Measurements from ENCODE around the gene LY6G6F.

The LY6G6F gene

DNA sequence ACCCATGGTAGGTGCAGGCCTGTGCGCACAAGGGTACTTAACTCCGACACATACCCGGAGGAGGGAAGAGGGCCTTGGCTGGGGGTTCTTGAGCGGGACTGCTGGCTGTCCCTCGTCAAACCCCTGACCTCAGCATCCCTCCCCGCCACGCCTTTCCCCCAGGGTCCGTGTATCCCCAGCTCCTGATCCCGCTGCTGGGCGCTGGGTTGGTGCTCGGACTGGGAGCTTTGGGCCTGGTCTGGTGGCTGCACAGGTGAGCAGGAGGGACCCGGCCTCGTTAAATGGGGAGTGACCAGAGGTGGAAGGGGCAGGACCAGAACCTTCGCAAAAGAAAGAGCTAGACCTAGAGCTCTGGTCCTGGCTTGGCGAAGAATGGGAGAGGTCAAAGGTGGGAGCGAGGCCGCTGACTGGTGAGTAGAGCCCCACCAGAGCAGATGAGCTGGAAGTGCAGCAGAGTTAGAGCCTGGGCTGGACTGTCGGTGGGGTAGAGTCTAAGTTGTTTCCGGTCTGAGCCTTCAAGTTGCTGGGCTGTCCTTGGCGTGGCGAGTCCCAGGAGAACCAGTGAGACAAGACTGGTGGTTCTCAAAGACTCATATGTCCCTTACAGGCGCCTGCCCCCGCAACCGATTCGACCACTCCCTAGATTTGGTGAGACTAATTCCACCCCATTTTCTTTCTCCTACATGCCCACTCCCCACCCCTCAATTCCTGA, 17.5 kb downstream of the LY6G6F start:
- DNase-seq (ENCODE audit: low spot score), result no peak

DNA sequence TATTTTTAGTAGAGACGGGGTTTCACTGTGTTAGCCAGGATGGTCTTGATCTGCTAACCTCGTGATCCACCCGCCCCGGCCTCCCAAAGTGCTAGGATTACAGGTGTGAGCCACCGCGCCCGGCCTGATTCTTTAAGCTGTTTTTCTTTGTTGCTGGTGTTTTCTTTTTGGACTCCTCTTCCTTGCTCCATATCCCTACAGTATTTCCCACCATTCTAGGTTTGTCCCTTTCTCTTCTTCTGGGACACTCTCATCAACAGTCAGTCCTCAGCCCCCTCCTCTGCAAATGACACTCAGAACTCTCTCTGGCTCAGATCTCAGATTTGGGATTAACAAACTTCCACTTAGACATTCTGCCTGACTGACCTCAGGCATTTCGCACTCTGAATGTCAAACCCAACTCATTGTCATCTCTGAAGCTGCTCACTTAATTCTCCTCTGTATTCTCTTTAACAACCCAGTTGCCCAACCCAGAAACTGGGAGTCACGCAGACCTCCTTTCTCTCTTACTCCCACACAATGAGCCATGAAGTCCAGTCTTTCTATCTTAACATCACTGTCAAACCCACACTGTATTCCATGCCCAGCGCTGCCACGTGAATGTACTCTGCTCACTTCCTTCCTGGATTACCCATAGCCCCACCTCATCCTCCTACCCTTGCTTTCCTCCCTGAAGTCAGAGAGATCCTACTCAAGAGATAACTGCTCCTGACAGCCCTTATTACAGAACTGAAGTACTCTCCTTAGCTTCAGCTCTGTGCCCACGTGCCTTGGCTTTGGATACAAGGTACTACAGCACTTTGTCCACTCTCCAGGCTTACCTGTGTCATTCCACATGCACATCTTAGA, 19.1 kb downstream of the LY6G6F start:
- DNase-seq (ENCODE audit: low spot score), result no peak

GRCh38 chr6:31727034-31727716, 20.5 kb downstream of the LY6G6F start:
- DNase-seq (ENCODE audit: low spot score), result no peak

GRCh38 chr6:31727717-31728671, 21.3 kb downstream of the LY6G6F start:
- no peak for DNase-seq (ENCODE audit: low spot score)

DNA sequence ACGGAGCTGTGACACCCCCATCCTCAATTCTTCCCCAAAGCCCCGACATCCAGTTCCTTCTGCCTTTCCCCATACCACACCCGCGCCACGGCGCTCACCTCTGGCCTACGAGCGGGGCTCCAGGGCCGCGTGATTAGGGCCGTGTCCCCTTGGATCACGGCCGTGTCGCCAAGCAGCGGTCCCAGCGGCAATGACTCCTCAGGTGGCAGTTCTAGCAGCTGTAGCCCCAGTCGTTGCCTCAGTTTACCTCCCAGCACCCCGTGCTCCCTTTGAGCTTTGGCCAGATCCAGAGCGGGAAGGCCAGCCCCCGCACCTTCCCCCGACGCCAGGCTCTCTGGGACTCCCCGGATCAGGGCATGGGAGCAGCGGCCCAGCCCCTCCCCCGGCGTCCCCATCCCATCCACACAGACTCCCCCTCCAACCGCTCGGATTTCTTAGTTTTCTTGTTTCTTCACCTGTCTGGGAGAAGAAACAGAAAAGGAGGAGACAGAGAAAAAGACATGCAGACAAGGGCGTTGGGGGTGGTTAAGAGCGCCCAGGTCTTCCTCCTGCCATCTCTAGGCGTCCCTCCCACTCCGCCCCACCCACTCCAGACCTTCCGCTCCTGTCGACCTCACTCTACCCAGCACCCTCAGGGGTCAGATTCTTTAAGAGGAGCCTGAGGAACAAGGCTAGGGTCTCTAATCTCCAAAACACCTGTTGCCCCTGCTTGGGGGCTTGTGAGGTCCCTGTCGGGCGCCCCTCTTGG, 22.3 kb downstream of the LY6G6F start, which contains the start of gene DDAH2:
TSS of gene DDAH2 (minus strand) at position 533 of the 748 bp plus-strand sequence. CDS start at position 395, 138 bp downstream.
- DNase-seq (ENCODE audit: low spot score), result no peak

- DNase-seq (ENCODE audit: low spot score), result peak; percentile 80
Observed at GRCh38 chr6:31729515-31729978, 22.9 kb downstream of the LY6G6F start.

DNA sequence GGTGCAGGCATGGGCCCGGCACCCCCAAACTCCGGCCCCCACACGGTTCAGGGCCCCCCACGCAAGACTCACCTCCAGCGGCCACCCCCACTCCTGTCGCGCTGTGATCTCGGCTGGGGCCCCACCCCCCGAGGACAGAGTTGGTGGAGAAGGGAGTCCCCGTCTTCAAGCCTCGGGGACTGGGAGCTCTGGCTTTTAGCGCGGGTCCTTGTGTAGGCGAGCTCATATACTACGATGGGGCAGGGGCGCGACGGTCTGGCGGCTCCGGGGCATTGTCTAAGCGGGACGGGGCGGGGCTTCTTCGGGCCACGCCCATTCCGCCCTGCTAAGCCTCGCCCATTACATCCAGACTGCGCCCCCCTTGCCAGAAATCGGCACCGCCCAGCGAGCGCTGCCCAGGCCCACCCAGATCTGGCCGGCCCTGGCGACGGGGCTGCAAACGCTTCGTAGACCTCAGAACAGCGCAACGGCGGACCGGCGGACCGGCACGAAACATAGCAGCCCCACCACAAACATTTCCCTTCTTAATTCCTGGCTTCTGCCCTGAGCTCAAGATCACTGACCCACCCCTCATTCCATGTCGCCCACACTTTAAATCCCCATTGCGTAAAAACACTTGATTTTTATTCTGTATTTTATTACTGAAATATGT, 23.4 kb downstream of the LY6G6F start:
- peak; percentile 58 for DNase-seq (ENCODE audit: low spot score)

DNA sequence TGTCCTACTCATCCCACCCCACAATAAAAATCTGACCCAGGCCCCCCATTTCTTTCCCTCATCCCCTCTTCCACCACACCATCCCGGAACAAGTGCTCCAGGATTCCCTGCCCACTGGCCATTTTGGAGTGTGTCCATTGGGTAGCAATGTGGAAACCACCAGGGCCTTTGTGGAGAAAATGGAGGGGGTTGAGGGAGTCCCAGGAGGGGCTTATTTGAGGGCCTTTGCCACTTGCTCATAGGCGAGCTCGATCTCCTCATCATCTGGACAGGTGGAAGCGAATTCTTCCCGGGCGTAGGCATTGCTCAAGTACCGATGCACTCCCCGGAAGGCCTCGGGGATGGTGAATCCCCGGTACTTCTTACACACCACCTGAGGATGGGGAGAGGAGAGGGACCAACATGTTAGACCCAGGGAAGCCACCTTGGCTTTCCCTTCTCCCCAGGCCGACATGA, 24.0 kb downstream of the LY6G6F start:
- DNase-seq (ENCODE audit: low spot score), result no peak

DNA sequence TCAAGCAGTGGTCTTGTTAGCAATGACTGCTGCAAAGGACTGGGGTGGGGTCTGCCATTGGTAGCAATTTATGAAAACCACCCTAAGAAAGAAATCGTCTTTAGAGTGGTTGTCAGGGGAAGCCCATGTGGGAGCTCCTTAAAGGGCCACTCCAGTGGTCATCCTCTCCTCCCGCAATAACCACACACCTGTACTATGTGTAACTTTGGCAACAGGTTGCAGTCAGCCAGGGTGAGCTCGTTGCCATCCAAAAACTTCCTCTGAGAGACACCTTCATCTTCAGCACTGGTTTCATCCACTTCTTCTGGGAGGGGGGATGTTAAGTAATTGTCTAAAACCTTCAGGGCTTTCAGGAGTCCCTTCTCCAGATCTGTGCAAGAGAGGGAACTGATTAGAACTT, 25.4 kb downstream of the LY6G6F start:
- no peak for DNase-seq (ENCODE audit: low spot score)

GRCh38 chr6:31733734-31734133, 27.1 kb downstream of the LY6G6F start:
- no peak for DNase-seq (ENCODE audit: low spot score)

DNA sequence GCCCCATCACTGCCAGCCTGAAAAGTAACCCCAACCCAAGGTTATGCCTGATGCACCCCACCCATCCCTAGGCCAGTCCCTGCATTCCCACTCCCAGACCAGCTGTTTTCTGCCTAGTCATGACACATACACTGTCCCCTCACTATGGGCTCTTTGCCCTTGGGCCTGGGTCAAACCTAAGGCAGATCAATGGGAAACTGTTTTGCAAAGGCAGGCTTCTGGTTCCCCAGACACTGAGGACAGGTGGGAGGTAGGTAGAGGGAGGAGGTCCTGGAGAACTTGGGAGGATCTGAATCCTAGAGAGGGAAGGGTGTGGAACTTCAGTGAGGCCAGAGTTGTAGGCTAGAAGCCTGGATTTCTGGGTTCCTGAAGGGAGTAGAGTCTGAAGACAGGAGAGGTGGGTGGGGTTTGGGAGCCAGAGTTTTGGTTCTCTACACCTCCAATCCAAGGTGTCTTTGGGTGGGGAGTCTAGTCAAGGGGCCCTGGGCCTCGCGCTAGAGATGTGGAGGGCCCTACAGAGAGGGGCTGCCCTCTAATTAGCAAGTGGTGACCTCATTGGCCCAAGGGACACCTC, 27.7 kb downstream of the LY6G6F start:
- no peak for DNase-seq (ENCODE audit: low spot score)

DNA sequence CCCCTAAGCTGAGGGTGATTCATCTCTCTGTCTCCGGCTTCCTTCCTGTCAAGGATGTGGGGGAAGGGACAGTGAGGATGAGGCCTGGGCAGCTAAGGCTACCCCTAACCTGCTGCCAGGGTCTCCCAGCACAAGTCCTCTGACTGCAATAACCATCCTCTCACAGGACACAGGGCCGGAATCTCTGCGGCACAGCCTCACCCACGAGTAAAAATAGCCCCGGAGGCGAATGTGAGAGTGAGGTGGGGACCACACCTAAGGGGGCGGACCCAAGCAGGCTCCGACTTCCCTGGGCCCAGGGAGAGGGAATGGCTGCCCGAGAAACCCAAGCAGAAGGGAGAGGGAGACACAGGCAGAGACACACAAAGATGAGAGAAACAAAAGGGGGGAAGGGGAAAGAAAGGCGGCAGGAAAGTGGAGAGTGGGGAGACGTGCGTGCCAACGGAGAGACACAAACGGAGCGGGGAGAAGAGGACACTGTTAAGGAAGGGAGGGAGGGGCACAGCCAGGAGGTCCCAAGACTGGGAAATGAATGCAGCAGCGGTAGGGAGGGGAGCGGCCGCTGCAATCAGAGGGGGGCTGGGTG, 28.2 kb downstream of the LY6G6F start:
- DNase-seq (ENCODE audit: low spot score), result peak; percentile 78

DNA sequence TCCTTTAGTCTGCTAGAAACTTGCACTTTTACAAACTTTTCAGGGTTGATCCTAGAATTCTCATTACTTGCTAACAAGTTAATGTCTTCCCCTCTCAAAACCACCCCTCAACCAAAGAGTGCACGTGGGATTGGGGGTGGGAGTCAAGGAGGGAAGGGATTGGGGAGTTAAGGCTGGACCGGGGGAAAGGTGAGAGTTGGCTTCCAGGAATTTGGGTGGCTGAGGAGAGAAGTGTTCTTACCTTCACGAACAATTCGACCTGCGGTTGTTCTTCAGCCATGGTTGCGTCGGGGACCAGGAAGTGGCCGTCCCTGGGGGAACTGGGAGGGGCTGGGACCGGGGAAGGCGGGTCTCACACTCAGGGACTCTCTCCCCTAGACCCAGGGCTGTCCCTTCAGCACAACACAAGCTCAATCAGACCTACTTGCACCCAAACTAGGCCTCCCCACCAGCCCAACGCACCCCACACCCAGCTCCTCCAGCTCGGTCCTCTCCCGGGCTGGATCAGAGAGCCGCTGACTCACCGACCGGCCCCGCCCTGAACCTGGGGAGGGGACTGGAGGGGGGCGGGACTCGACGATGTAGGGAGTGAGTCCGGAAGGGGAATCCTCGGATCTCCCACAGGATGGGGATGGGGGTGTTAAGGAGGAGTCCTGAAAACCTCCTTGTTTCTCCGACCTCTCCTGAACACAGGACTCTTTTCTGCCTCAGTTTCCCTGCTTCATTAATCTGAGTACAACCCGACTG, 29.5 kb downstream of the LY6G6F start, which contains the start of gene CLIC1:
TSS of gene CLIC1 (minus strand) at position 510 of the 747 bp plus-strand sequence. CDS start at position 280, 230 bp downstream.
- peak; percentile 75 for DNase-seq (ENCODE audit: low spot score)

DNA sequence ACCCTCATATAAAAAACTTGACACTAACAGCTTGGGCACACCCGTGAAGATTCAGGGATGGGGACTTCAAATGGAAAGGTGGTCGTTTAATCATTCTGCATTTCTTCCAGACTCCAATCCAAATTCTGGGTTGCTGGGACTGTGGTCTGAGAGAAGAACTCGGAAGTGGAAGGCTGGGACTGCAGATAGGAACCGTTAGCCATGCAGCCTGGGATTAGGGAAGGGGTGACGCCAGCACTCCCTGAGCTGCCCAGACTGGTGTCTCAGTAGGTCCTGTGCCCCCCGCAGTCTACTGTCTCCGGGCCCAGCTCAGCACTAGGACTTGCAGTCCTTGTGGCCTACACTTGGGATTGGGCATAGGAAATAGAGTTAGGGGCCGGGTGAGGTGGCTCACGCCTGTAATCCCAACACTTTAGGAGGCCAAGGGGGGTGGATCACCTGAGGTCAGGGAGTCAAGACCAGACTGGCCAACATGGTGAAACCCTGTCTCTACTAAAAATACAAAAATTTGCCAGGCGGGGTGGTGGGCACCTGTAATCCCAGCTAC, 30.2 kb downstream of the LY6G6F start:
- DNase-seq (ENCODE audit: low spot score), result no peak

GRCh38 chr6:31737315-31737990, 30.8 kb downstream of the LY6G6F start:
- DNase-seq (ENCODE audit: low spot score), result no peak

DNA sequence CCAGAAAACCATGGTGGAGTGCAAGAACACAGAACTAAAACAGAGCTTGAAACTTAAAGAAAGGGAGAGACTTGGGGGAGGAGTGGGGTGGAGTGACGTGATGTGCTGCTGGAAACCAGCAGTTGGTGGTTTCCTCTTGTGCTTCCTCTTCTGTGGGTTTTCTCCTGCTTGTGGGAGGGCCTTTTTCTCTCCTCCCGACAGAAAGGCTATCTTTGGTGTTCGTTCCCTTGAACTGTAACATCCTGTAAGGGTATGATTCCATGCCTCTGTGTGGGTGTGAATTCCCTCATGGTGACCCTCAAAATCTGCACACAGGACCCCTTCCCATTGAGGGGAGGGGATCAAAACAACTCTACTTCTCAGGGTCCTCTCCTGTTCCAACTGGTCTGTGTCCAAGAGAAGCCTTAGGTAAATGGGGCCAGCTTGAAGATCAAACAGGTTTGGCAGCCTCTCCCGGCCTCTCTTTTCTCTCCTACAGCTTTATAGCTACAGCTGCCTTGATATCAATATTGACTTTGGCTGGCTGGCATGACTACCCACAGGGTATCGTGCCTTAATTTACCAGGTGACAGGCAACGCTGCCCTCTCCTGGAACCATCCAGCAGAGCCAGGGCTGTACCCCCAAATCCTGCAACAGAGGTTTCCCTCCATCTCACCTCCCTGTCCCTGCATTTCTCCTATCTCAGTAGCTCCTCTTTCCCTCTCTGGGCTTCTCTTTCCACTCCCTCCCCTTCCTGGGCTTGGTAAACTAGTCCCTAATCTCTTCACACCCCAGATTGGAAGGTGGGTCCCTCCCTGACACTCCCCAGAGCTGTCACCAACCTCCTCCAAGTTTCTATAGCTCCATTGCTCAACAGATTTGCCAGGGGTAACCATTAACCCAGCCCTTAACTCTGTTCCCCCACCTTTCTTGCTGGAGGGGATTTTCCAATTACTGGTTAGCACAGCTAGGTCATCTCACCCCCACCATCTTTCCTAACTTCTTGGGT, 31.6 kb downstream of the LY6G6F start:
- peak; percentile 66 for DNase-seq (ENCODE audit: low spot score)

All from CD4-positive, alpha-beta T cell treated with Interleukin-15 for 4 hours (primary cell).